22Rv1 (cell line): ENCODE results near the gene RNF112.

Experiments used
- ZFX ChIP-seq: fragments of 450-650 bp; IDR thresholded peaks from 2 replicates; pipeline ENCODE4 v1.6.1; 2017; ENCODE audit warnings: antibody characterized with exemption, borderline replicate concordance
- TF ChIP-seq, protein P1 (sequence below): fragments of 450-650 bp; IDR thresholded peaks from 2 replicates; pipeline ENCODE4 v1.5.1; 2017; ENCODE audit warnings: mild to moderate bottlenecking

- TF ChIP-seq, protein P1, sequence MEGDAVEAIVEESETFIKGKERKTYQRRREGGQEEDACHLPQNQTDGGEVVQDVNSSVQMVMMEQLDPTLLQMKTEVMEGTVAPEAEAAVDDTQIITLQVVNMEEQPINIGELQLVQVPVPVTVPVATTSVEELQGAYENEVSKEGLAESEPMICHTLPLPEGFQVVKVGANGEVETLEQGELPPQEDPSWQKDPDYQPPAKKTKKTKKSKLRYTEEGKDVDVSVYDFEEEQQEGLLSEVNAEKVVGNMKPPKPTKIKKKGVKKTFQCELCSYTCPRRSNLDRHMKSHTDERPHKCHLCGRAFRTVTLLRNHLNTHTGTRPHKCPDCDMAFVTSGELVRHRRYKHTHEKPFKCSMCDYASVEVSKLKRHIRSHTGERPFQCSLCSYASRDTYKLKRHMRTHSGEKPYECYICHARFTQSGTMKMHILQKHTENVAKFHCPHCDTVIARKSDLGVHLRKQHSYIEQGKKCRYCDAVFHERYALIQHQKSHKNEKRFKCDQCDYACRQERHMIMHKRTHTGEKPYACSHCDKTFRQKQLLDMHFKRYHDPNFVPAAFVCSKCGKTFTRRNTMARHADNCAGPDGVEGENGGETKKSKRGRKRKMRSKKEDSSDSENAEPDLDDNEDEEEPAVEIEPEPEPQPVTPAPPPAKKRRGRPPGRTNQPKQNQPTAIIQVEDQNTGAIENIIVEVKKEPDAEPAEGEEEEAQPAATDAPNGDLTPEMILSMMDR = no peak
- no peak for TF ChIP-seq ZFX
Measured at GRCh38 chr17:19372011-19372370, 39.0 kb upstream of the RNF112 start.
